Endothelial cell of umbilical vein (primary cell): ENCODE measurements around the gene STAG1.

Experiments
- POLR2AphosphoS5 ChIP-seq: IDR thresholded peaks from 2 replicates; pipeline ENCODE4 v1.6.1; 2012; ENCODE audit warnings: low read depth, mild to moderate bottlenecking, control low read depth, low read length, moderate library complexity; ENCODE audit not compliant: insufficient read depth
- TF ChIP-seq, protein P1 (sequence below), 2 donors: IDR thresholded peaks; 1 replicate in 1 of 2; 2 replicates in 1 of 2; pipeline ENCODE4 v1.5.1; 2011; ENCODE audit warnings: low read length in 2 of 2, mild to moderate bottlenecking in 2 of 2, moderate library complexity in 2 of 2, control low read depth in 1 of 2, inconsistent platforms in 1 of 2, low read depth in 1 of 2; ENCODE audit not compliant: insufficient read depth in 1 of 2; ENCODE audit errors: extremely low read depth in 1 of 2

DNA sequence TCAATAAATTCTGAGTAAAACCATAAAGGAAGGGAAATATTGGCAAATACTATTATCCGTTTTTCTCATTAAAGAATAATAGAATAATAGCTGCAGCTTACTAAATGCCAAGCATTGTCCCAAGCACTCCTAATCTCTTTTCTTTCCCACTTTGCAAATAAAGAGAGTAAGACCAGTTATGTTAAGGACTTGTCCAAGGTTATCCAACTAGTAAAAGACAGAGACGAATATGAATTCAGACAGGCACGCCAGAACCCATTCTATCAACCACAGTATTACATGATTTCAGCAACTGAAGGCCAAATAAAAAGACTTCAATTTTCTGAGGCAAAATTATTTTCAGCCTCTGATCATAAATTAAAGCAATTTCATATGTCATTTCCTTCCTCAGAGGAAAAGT lies 235.5 kb downstream of the STAG1 start:
- TF ChIP-seq POLR2AphosphoS5: no peak
- TF ChIP-seq, protein P1, sequence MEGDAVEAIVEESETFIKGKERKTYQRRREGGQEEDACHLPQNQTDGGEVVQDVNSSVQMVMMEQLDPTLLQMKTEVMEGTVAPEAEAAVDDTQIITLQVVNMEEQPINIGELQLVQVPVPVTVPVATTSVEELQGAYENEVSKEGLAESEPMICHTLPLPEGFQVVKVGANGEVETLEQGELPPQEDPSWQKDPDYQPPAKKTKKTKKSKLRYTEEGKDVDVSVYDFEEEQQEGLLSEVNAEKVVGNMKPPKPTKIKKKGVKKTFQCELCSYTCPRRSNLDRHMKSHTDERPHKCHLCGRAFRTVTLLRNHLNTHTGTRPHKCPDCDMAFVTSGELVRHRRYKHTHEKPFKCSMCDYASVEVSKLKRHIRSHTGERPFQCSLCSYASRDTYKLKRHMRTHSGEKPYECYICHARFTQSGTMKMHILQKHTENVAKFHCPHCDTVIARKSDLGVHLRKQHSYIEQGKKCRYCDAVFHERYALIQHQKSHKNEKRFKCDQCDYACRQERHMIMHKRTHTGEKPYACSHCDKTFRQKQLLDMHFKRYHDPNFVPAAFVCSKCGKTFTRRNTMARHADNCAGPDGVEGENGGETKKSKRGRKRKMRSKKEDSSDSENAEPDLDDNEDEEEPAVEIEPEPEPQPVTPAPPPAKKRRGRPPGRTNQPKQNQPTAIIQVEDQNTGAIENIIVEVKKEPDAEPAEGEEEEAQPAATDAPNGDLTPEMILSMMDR (IDR thresholded peaks at IDR 0.05; ENCODE audit: extremely low read depth in 1 of 2, insufficient read depth in 1 of 2, low read depth in 1 of 2, low read length in 2 of 2): no peak
